Parathyroid adenoma (tissue), 2 donors: ENCODE results near the gene PRCC.

ENCODE experiments used
- H2AFZ ChIP-seq: fragments of 300-600 bp; sonication (generic); one replicate; pipeline ENCODE4 v1.7.0; 2017; ENCODE audit warnings: antibody characterized with exemption, mild to moderate bottlenecking
- H3K27ac ChIP-seq: fragments of 300-600 bp; sonication (generic); one replicate; pipeline ENCODE4 v1.7.0; 2017
- H3K27me3 ChIP-seq: fragments of 300-600 bp; sonication (generic); one replicate; pipeline ENCODE4 v1.7.0; 2017; ENCODE audit warnings: low read length; ENCODE audit not compliant: control insufficient read depth, insufficient read depth
- H3K36me3 ChIP-seq: fragments of 300-600 bp; sonication (generic); one replicate; pipeline ENCODE4 v1.7.0; 2017; ENCODE audit warnings: low read length; ENCODE audit not compliant: control insufficient read depth, insufficient read depth
- H3K4me1 ChIP-seq: fragments of 300-600 bp; sonication (generic); one replicate; pipeline ENCODE4 v1.7.0; 2017; ENCODE audit warnings: control low read depth
- H3K4me2 ChIP-seq: fragments of 300-600 bp; sonication (generic); one replicate; pipeline ENCODE4 v1.7.0; 2017; ENCODE audit warnings: low read length
- H3K4me3 ChIP-seq: fragments of 300-600 bp; sonication (generic); one replicate; pipeline ENCODE4 v1.7.0; 2017; ENCODE audit warnings: low read depth, low read length
- H3K79me2 ChIP-seq: fragments of 300-600 bp; sonication (generic); one replicate; pipeline ENCODE4 v1.7.0; 2017; ENCODE audit warnings: control low read depth
- H3K9ac ChIP-seq: fragments of 300-600 bp; sonication (generic); one replicate; pipeline ENCODE4 v1.7.0; 2017; ENCODE audit warnings: mild to moderate bottlenecking
- H3K9me3 ChIP-seq: fragments of 300-600 bp; sonication (generic); one replicate; pipeline ENCODE4 v1.7.0; 2017; ENCODE audit warnings: low read length; ENCODE audit not compliant: control insufficient read depth
- CTCF ChIP-seq: fragments of 300-600 bp; sonication (generic); IDR thresholded peaks from one replicate; pipeline ENCODE4 v1.7.0; 2017; ENCODE audit warnings: antibody characterized with exemption, mild to moderate bottlenecking
- donor health status: primary hyperparathyroidism.

Gene PRCC

DNA sequence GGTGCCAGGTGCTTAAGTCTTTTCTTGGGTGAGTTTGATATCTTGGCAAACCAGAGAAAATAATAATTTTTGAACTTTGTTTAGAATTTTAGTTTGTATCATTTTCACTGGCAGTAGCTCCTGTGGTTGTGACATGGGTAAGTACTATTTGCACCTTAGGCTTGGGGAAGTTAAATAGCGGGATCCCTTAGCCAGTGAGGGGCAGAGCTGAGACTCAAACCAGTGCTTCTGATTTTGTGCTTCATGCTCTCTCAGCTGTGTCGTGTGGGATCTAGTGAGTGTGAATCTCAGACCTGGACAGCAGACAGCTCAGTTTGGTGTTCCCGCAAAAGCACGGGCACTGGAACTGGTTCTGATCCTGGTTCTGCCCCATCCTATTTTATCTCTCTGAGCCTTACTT is 9.6 kb downstream of the PRCC start:
- H3K36me3 ChIP-seq, result no peaks in the 10 kb centered on the region
- H3K27me3 ChIP-seq, result no peaks in the 10 kb centered on the region
- no peak for TF ChIP-seq CTCF
- no peaks in the 10 kb centered on the region for H3K9me3 ChIP-seq
- H3K4me1 ChIP-seq, result peaks cover 10% of the 10 kb centered on the region
- H3K9ac ChIP-seq, result no peak overlapping the region
- H3K4me3 ChIP-seq, result no peak overlapping the region
- no peak overlapping the region for H2AFZ ChIP-seq
- peaks cover 32% of the 10 kb centered on the region for H3K79me2 ChIP-seq
- H3K4me2 ChIP-seq, result no peak overlapping the region
- no peak overlapping the region for H3K27ac ChIP-seq

DNA sequence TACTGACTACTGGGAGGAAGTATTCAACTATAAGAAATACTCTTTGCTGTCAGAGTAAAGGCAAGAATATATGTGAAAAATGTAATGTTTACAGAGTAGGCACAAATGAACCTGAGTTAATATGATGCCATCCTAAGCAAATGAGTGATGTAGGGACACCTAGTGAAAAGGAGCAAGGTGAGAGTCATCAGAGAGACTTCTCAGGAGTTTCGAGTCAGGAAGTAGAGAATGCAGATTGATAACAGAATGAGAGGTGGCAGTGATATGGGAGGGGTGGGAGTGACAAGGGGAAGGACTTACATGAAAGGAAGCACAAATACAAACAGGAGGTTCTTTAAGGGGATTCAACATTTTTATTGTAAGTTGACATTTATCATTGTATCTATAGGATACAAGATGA is 10.2 kb downstream of the PRCC start:
- peaks cover 33% of the 10 kb centered on the region for H3K79me2 ChIP-seq
- H3K27me3 ChIP-seq, result no peaks in the 10 kb centered on the region
- no peak overlapping the region for H3K9ac ChIP-seq
- no peak for TF ChIP-seq CTCF
- H3K4me3 ChIP-seq, result no peak overlapping the region
- no peaks in the 10 kb centered on the region for H3K36me3 ChIP-seq
- H3K4me2 ChIP-seq, result no peak overlapping the region
- no peak overlapping the region for H2AFZ ChIP-seq
- no peak overlapping the region for H3K27ac ChIP-seq
- H3K9me3 ChIP-seq, result no peaks in the 10 kb centered on the region
- peaks cover 8% of the 10 kb centered on the region for H3K4me1 ChIP-seq

- H3K9ac ChIP-seq, result no peak overlapping the region
- H3K27ac ChIP-seq, result no peak overlapping the region
- H3K4me1 ChIP-seq, result peaks cover 4% of the 10 kb centered on the region
- H3K9me3 ChIP-seq, result no peaks in the 10 kb centered on the region
- H3K27me3 ChIP-seq, result no peaks in the 10 kb centered on the region
- no peak overlapping the region for H3K4me2 ChIP-seq
- peaks cover 25% of the 10 kb centered on the region for H3K79me2 ChIP-seq
- no peaks in the 10 kb centered on the region for H3K36me3 ChIP-seq
- no peak overlapping the region for H3K4me3 ChIP-seq
- no peak overlapping the region for H2AFZ ChIP-seq
- no peak for TF ChIP-seq CTCF
Measured at GRCh38 chr1:156781585-156782186, 14.4 kb downstream of the PRCC start.

GRCh38 chr1:156785458-156785857 is 18.1 kb downstream of the PRCC start:
- H3K36me3 ChIP-seq, result no peaks in the 10 kb centered on the region
- no peaks in the 10 kb centered on the region for H3K9me3 ChIP-seq
- no peak overlapping the region for H2AFZ ChIP-seq
- no peaks in the 10 kb centered on the region for H3K4me1 ChIP-seq
- H3K27ac ChIP-seq, result no peak overlapping the region
- H3K79me2 ChIP-seq, result peaks cover 21% of the 10 kb centered on the region
- H3K4me2 ChIP-seq, result no peak overlapping the region
- no peak overlapping the region for H3K4me3 ChIP-seq
- no peak overlapping the region for H3K9ac ChIP-seq
- TF ChIP-seq CTCF, result no peak
- no peaks in the 10 kb centered on the region for H3K27me3 ChIP-seq

DNA sequence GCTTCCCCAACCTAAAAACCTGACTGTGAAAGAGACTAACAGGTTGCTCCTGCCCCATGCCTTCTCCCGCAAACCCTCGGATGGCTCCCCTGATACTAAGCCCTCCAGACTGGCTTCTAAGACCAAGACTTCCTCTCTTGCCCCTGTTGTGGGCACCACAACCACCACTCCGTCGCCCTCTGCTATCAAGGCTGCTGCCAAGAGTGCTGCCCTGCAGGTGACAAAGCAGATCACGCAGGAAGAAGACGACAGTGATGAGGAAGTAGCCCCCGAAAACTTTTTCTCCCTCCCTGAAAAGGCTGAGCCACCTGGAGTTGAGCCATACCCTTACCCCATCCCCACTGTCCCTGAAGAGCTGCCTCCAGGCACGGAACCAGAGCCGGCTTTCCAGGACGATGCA is 19.3 kb downstream of the PRCC start:
- H3K79me2 ChIP-seq, result peaks cover 14% of the 10 kb centered on the region

More for the DNA sequence above, 19.3 kb downstream of the PRCC start:
- Histone ChIP-seq H3K4me3 (no peak overlapping the region), H3K9me3 (no peaks in the 10 kb centered on the region), H3K27me3 (no peaks in the 10 kb centered on the region), H3K4me2 (no peak overlapping the region), H3K4me1 (no peaks in the 10 kb centered on the region), H3K27ac (no peak overlapping the region), H3K36me3 (no peaks in the 10 kb centered on the region), H3K9ac (no peak overlapping the region), H2AFZ (no peak overlapping the region)
- no peak for TF ChIP-seq CTCF
